H9 (cell line): Measurements from ENCODE around the gene NDUFS2. TPM values are rescaled to one million over a fixed set of nuclear protein-coding genes. Genes with fewer than 3 reads are reported as not detected.

ENCODE experiments used
- DNase-seq: peaks from one replicate; pipeline ENCODE4 v3.0.0-alpha.2; 2017
- H2AFZ ChIP-seq: one replicate; pipeline ENCODE4 v1.6.1; 2013; ENCODE audit warnings: mild to moderate bottlenecking, low read length, control low read depth, moderate library complexity
- H2AK5ac ChIP-seq: 2 replicates; pipeline ENCODE4 v1.6.1; 2013; ENCODE audit warnings: low read length, control low read depth, mixed read lengths; ENCODE audit not compliant: insufficient read length
- H2BK120ac ChIP-seq: one replicate; pipeline ENCODE4 v1.6.1; 2013; ENCODE audit warnings: low read depth, mild to moderate bottlenecking, low read length, control low read depth, inconsistent platforms; ENCODE audit not compliant: poor library complexity, severe bottlenecking
- H2BK12ac ChIP-seq: 2 replicates; pipeline ENCODE4 v1.6.1; 2013; ENCODE audit warnings: low read length, control low read depth, mixed read lengths, low read depth; ENCODE audit not compliant: insufficient read length
- H2BK15ac ChIP-seq: 2 replicates; pipeline ENCODE4 v1.6.1; 2013; ENCODE audit warnings: low read depth, low read length, control low read depth
- H2BK20ac ChIP-seq: one replicate; pipeline ENCODE4 v1.6.1; 2013; ENCODE audit warnings: low read depth, mild to moderate bottlenecking, low read length, control low read depth, inconsistent platforms; ENCODE audit not compliant: poor library complexity, severe bottlenecking
- H2BK5ac ChIP-seq: 2 replicates; pipeline ENCODE4 v1.6.1; 2013; ENCODE audit warnings: low read length, control low read depth, mixed read lengths; ENCODE audit not compliant: insufficient read length
- H3K14ac ChIP-seq: 2 replicates; pipeline ENCODE4 v1.6.1; 2013; ENCODE audit warnings: low read length, control low read depth; ENCODE audit not compliant: insufficient read depth
- H3K18ac ChIP-seq: 2 replicates; pipeline ENCODE4 v1.6.1; 2013; ENCODE audit warnings: low read depth, mild to moderate bottlenecking, mixed read lengths, low read length, control low read depth; ENCODE audit not compliant: insufficient read length
- H3K23ac ChIP-seq: 2 replicates; pipeline ENCODE4 v1.6.1; 2013; ENCODE audit warnings: low read length, control low read depth, mixed read lengths, low read depth; ENCODE audit not compliant: insufficient read length
- H3K23me2 ChIP-seq: 2 replicates; pipeline ENCODE4 v1.6.1; 2013; ENCODE audit warnings: low read depth, mild to moderate bottlenecking, mixed read lengths, low read length, control low read depth; ENCODE audit not compliant: insufficient read length, poor library complexity, severe bottlenecking
- H3K27ac ChIP-seq: 2 replicates; pipeline ENCODE4 v1.5.1; 2013; ENCODE audit warnings: low read length, control low read depth, mixed read lengths, low read depth; ENCODE audit not compliant: insufficient read length
- H3K27me3 ChIP-seq: 2 replicates; pipeline ENCODE4 v1.6.1; 2013; ENCODE audit warnings: low read length, control low read depth, inconsistent platforms; ENCODE audit not compliant: insufficient read depth
- H3K4ac ChIP-seq: 2 replicates; pipeline ENCODE4 v1.6.1; 2013; ENCODE audit warnings: low read depth, mild to moderate bottlenecking, control low read depth, inconsistent platforms, low read length, moderate library complexity
- H3K4me1 ChIP-seq: 2 replicates; pipeline ENCODE4 v1.6.1; 2013; ENCODE audit warnings: low read length, control low read depth, inconsistent platforms; ENCODE audit not compliant: insufficient read depth
- H3K4me2 ChIP-seq: 2 replicates; pipeline ENCODE4 v1.6.1; 2013; ENCODE audit warnings: low read length, control low read depth, mixed read lengths; ENCODE audit not compliant: insufficient read length, insufficient read depth
- H3K56ac ChIP-seq: 2 replicates; pipeline ENCODE4 v1.6.1; 2013; ENCODE audit warnings: low read depth, mild to moderate bottlenecking, mixed read lengths, low read length, control low read depth; ENCODE audit not compliant: insufficient read length
- H3K79me1 ChIP-seq: 2 replicates; pipeline ENCODE4 v1.6.1; 2013; ENCODE audit warnings: low read depth, mild to moderate bottlenecking, moderate library complexity, low read length, control low read depth, inconsistent platforms; ENCODE audit not compliant: insufficient read depth, poor library complexity, severe bottlenecking
- H3K79me2 ChIP-seq: 2 replicates; pipeline ENCODE4 v1.6.1; 2013; ENCODE audit warnings: low read length, control low read depth, inconsistent platforms; ENCODE audit not compliant: insufficient read depth
- H3K9ac ChIP-seq: 2 replicates; pipeline ENCODE4 v1.6.1; 2013; ENCODE audit warnings: low read length, control low read depth, mixed read lengths; ENCODE audit not compliant: insufficient read length; ENCODE audit errors: extremely low read depth
- H3K9me3 ChIP-seq: one replicate; pipeline ENCODE4 v1.6.1; 2013; ENCODE audit warnings: low read depth, low read length, inconsistent platforms; ENCODE audit not compliant: control insufficient read depth
- H3T11ph ChIP-seq: one replicate; pipeline ENCODE4 v1.6.1; 2013; ENCODE audit warnings: mild to moderate bottlenecking, low read length, control low read depth, inconsistent platforms
- H4K20me1 ChIP-seq: one replicate; pipeline ENCODE4 v1.6.1; 2013; ENCODE audit not compliant: control insufficient read depth, insufficient read length, insufficient read depth
- H4K5ac ChIP-seq: 2 replicates; pipeline ENCODE4 v1.6.1; 2013; ENCODE audit warnings: low read depth, mild to moderate bottlenecking, mixed read lengths, low read length, control low read depth; ENCODE audit not compliant: insufficient read length
- H4K8ac ChIP-seq: replicated peaks from 2 replicates; pipeline ENCODE4 v1.6.1; 2013; ENCODE audit warnings: low read length, control low read depth, mixed read lengths, low read depth; ENCODE audit not compliant: insufficient read length
- H4K91ac ChIP-seq: 2 replicates; pipeline ENCODE4 v1.6.1; 2013; ENCODE audit warnings: low read depth, mild to moderate bottlenecking, moderate library complexity, mixed read lengths, low read length, control low read depth; ENCODE audit not compliant: insufficient read length
- H3K27ac Mint-ChIP-seq, 3 experiments: 2 replicates in 2 of 3; 3 replicates in 1 of 3; pipeline ENCODE4 v1.8.0; 2020 to 2021; ENCODE audit warnings: mixed read lengths in 3 of 3, mild to moderate bottlenecking in 1 of 3, moderate library complexity in 1 of 3
- H3K27me3 Mint-ChIP-seq: 2 replicates; pipeline ENCODE4 v1.8.0; 2021; ENCODE audit warnings: low read depth, mild to moderate bottlenecking, moderate library complexity, mixed read lengths
- H3K36me3 Mint-ChIP-seq, 3 experiments: 2 replicates in 2 of 3; 3 replicates in 1 of 3; pipeline ENCODE4 v1.8.0; 2020 to 2021; ENCODE audit warnings: low read depth in 3 of 3, mixed read lengths in 3 of 3; ENCODE audit not compliant: insufficient read depth in 1 of 3
- H3K4me1 Mint-ChIP-seq, 2 experiments: 2 replicates each; pipeline ENCODE4 v1.8.0; 2020; ENCODE audit warnings: mixed read lengths in 2 of 2
- H3K4me3 Mint-ChIP-seq, 2 experiments: 2 replicates in 1 of 2; 3 replicates in 1 of 2; pipeline ENCODE4 v1.8.0; 2020 to 2021; ENCODE audit warnings: mild to moderate bottlenecking in 2 of 2, mixed read lengths in 2 of 2, moderate library complexity in 1 of 2
- H3K9me3 Mint-ChIP-seq, 2 experiments: 2 replicates in 1 of 2; 3 replicates in 1 of 2; pipeline ENCODE4 v1.8.0; 2020; ENCODE audit warnings: mild to moderate bottlenecking in 2 of 2, mixed read lengths in 2 of 2, moderate library complexity in 1 of 2
- WGBS: extraction: QIAGEN DNeasy Blood & Tissue Kit; methylation state at CpG from one replicate; pipeline ENCODE4 v1.1.7; 2013; ENCODE audit warnings: missing lambda C conversion rate, low lambda C conversion rate, mixed read lengths; ENCODE audit not compliant: insufficient read length; ENCODE audit errors: extremely low coverage; 5-methylcytosine and 5-hydroxymethylcytosine counted together
- total RNA-seq: library from RNA; stranded (reverse); gene quantifications from 2 replicates; pipeline ENCODE4 v1.2.1, GENCODE V29; 2021
- TF ChIP-seq, protein P1 (sequence below): fragments of 200-600 bp; sonication (generic); conservative IDR thresholded peaks from 3 replicates; pipeline ENCODE4 v1.8.0; 2021; ENCODE audit warnings: antibody characterized with exemption, mild to moderate bottlenecking

Gene NDUFS2
- total RNA-seq, 1 experiment from 2014 or later = 84.5 TPM

DNA sequence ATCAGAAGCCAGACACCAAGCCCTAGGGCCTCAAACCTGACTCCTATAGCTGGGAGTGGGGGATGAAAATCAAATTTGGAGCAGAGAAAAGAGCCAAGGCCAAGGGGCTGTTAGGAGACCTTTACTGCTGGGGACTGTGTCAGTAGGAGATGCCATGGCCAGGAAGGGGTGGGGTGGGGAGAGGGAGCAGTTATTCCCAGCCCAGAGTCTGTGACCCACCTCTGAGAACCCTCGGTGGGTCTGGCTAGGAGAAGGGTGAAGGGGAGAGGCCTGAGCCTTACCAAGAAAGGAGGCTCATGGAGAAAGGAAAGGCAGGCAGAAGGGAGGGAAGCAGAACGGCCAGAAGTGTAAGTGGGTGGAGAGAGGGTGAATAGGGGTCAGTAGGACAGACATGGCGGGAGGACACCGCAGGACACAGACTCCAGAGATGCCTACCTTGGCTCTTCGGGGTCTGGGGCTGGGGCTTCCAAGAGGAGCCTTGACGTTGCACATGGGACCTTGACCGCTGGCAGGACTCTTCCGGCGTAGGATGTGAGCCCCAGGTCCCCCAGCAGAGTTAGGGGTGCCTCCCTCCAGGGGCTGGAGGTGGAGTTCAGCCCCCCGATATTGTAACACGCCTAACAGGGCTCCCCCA lies 4.5 kb upstream of the NDUFS2 start:
- H2BK20ac ChIP-seq = no peak overlapping the region
- H3K79me1 ChIP-seq = no peaks in the 10 kb centered on the region
- H3K14ac ChIP-seq = peak overlapping the region; percentile 19; the same call in 1 of the 2 replicates
- TF ChIP-seq, protein P1, sequence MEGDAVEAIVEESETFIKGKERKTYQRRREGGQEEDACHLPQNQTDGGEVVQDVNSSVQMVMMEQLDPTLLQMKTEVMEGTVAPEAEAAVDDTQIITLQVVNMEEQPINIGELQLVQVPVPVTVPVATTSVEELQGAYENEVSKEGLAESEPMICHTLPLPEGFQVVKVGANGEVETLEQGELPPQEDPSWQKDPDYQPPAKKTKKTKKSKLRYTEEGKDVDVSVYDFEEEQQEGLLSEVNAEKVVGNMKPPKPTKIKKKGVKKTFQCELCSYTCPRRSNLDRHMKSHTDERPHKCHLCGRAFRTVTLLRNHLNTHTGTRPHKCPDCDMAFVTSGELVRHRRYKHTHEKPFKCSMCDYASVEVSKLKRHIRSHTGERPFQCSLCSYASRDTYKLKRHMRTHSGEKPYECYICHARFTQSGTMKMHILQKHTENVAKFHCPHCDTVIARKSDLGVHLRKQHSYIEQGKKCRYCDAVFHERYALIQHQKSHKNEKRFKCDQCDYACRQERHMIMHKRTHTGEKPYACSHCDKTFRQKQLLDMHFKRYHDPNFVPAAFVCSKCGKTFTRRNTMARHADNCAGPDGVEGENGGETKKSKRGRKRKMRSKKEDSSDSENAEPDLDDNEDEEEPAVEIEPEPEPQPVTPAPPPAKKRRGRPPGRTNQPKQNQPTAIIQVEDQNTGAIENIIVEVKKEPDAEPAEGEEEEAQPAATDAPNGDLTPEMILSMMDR = no peak
- no peak overlapping the region for H2BK5ac ChIP-seq
- H3K23ac ChIP-seq = no peak overlapping the region
- H3K27me3 ChIP-seq = no peaks in the 10 kb centered on the region
- no peak overlapping the region for H3K18ac ChIP-seq
- H3K23me2 ChIP-seq = peaks cover 7% of the 10 kb centered on the region
- H4K5ac ChIP-seq = no peak overlapping the region
- Mint-ChIP-seq H3K36me3 (peaks cover 0 to 19% (median 7%) of the 10 kb centered on the region in 3 experiments; a peak in 5 of 7 replicates), H3K9me3 (no peaks in the 10 kb centered on the region; a peak in 1 of 5 replicates), H3K27me3 (no peaks in the 10 kb centered on the region), H3K4me1 (peaks cover 58 to 61% of the 10 kb centered on the region in 2 experiments), H3K4me3 (peak overlapping the region; percentile 59 to 65), H3K27ac (peak overlapping the region in 2 of 3 experiments; percentile 39 to 51; a peak in 4 of 7 replicates)
- no peak overlapping the region for H3K4ac ChIP-seq
- no peak overlapping the region for H2AK5ac ChIP-seq
- H3T11ph ChIP-seq = no peak overlapping the region
- H2BK15ac ChIP-seq = no peak overlapping the region
- H3K56ac ChIP-seq = no peak overlapping the region
- DNase-seq = no peak
- peaks cover 24% of the 10 kb centered on the region for H3K4me1 ChIP-seq
- no CpG with 5 or more reads among the region's 11 CpGs for WGBS
- no peak overlapping the region for H3K9ac ChIP-seq
- no peak overlapping the region for H2AFZ ChIP-seq
- no peaks in the 10 kb centered on the region for H3K79me2 ChIP-seq
- no peak overlapping the region for H2BK120ac ChIP-seq
- H3K9me3 ChIP-seq = no peaks in the 10 kb centered on the region
- H3K27ac ChIP-seq = no peak overlapping the region
- no peaks in the 10 kb centered on the region for H4K20me1 ChIP-seq
- peak overlapping the region; percentile 27 for H3K4me2 ChIP-seq
- no peak overlapping the region for H2BK12ac ChIP-seq
- no peak overlapping the region for H4K91ac ChIP-seq
- H4K8ac ChIP-seq = no peak overlapping the region
